Measurements from ENCODE around the gene TMEM176B.
A peak's percentile ranks its signal among the peaks of the same experiment; 100 is the strongest.

TMEM176B gene

GRCh38 chr7:150746921-150747320, 53.2 kb downstream of the TMEM176B start:
- peak; percentile 32 for DNase-seq

DNA sequence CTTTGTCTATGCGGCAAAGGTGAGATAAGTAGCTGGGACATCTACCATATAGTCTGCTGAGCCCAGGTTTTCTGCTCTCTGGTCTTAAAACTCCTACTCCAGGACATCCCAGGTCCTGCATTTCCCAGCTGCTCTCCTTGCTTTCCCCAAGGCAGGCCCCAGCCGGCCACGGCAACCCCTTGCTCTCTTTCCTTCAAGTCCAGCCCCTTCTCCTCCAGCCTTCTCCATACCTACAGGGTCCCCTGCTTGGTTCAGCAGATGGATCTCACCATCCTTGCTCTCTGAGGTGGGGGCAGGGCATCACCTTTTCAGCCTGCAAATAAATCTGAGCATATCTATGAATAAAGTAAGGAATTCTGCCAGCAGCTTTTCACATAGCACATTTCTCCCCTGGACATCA, 54.3 kb downstream of the TMEM176B start:
- DNase-seq: no peak

GRCh38 chr7:150745086-150745485, 55.1 kb downstream of the TMEM176B start:
- DNase-seq: no peak

DNA sequence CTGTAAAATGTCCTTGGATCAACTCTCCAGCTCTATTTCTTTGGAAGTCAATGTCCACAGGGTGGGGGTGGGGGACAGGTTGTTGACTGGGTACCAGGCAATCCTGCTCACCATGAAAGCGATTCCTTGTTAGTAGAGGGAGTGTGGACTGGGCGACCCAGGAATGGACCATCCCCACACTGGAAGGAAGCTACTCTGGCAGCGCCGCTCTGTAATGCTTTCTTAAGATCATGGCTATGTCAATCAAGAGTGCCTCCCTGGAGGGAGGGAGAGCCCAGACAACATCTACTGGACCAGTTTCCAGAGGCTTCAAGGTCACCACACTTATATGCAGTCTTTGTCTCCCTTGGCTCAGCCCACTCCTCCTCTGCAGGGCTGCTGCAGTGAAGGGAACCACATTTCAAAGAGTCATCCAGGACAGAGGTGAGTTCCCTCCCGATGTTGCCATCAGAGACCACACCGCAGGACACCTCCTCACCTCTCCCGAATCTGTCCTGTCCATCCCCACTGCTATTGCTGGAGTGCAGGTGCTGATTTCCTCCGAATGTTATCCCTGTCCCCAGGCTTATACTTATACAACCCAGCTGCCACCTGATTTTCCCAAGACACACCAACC, 56.0 kb downstream of the TMEM176B start:
- DNase-seq: no peak

GRCh38 chr7:150742286-150742968, 57.7 kb downstream of the TMEM176B start:
- peak; percentile 67 for DNase-seq
